K562 (cell line): ENCODE results near the gene MRPS18B. TPM values are rescaled to one million over a fixed set of nuclear protein-coding genes. Genes with fewer than 3 reads are reported as not detected.
A peak's percentile ranks its signal among the peaks of the same experiment; 100 is the strongest.

Source experiments
- CHAMP1 ChIP-seq: fragments of 450-650 bp; IDR thresholded peaks from 2 replicates; pipeline ENCODE4 v1.6.1; 2016; ENCODE audit warnings: mild to moderate bottlenecking
- CLOCK ChIP-seq: fragments of 250-450 bp; sonication (Bioruptor Pico); IDR thresholded peaks from 2 replicates; pipeline ENCODE4 v1.4.0; 2020; ENCODE audit warnings: mild to moderate bottlenecking, moderate library complexity, borderline replicate concordance
- GABPB1 ChIP-seq: sonication (generic); formaldehyde crosslinking; IDR thresholded peaks from 2 replicates; pipeline ENCODE4 v1.8.0; 2022; ENCODE audit warnings: mild to moderate bottlenecking, missing genetic modification reagents
- HOMEZ ChIP-seq: fragments of 250-450 bp; sonication (Bioruptor Pico); IDR thresholded peaks from 2 replicates; pipeline ENCODE4 v1.4.0; 2020; ENCODE audit warnings: mild to moderate bottlenecking, moderate library complexity
- XRCC3 ChIP-seq: fragments of 450-650 bp; IDR thresholded peaks from 2 replicates; pipeline ENCODE4 v1.6.1; 2017; ENCODE audit warnings: mild to moderate bottlenecking, moderate library complexity
- polyA plus RNA-seq, 8 experiments: library from polyadenylated mRNA; depleted of rRNA in 4 of 8; stranded (reverse) in 5 of 8; unstranded in 3 of 8; fragments of >200 nt; fragmentation: Nextera tagmentation in 2 of 8; fragmentation: Illumina TruSeq in 1 of 8; extraction: Ambion mirVana in 2 of 8; extraction: Trizol in 1 of 8; gene quantifications; 2 replicates each; pipeline versions ENCODE4 v1.2.1 to v1.2.3, GENCODE V29; 2011 to 2014; ENCODE audit warnings: inconsistent platforms in 1 of 8, missing spikeins in 1 of 8
- total RNA-seq, 7 experiments: library from RNA; depleted of rRNA in 6 of 7; stranded (reverse); fragments of >200 nt in 6 of 7; fragmentation: Illumina TruSeq in 2 of 7; extraction: Trizol in 2 of 7; gene quantifications; 2 replicates each; pipeline versions ENCODE4 v1.2.1 to v1.2.3, GENCODE V29; 2011 to 2021; ENCODE audit warnings: low replicate concordance in 1 of 7
- TF ChIP-seq, protein P1 (sequence below): fragments of 200-600 bp; sonication (generic); IDR thresholded peaks from one replicate; pipeline ENCODE4 v1.6.1; 2012; ENCODE audit warnings: mild to moderate bottlenecking, low read depth, low read length, inconsistent platforms

MRPS18B gene
- total and polyA plus RNA-seq, 9 of the 15 experiments (the other 6 are each of a cell fraction or from before 2014, with no cell fraction given), result 132 to 383 (median 178) TPM

- TF ChIP-seq CHAMP1 (no peak), XRCC3 (no peak), HOMEZ (peak; percentile 73; the same call in 1 of the 2 replicates), CLOCK (CRISPR knock-in tag) (no peak), GABPB1 (peak; percentile 68; the same call in 1 of the 2 replicates)
- TF ChIP-seq, protein P1, sequence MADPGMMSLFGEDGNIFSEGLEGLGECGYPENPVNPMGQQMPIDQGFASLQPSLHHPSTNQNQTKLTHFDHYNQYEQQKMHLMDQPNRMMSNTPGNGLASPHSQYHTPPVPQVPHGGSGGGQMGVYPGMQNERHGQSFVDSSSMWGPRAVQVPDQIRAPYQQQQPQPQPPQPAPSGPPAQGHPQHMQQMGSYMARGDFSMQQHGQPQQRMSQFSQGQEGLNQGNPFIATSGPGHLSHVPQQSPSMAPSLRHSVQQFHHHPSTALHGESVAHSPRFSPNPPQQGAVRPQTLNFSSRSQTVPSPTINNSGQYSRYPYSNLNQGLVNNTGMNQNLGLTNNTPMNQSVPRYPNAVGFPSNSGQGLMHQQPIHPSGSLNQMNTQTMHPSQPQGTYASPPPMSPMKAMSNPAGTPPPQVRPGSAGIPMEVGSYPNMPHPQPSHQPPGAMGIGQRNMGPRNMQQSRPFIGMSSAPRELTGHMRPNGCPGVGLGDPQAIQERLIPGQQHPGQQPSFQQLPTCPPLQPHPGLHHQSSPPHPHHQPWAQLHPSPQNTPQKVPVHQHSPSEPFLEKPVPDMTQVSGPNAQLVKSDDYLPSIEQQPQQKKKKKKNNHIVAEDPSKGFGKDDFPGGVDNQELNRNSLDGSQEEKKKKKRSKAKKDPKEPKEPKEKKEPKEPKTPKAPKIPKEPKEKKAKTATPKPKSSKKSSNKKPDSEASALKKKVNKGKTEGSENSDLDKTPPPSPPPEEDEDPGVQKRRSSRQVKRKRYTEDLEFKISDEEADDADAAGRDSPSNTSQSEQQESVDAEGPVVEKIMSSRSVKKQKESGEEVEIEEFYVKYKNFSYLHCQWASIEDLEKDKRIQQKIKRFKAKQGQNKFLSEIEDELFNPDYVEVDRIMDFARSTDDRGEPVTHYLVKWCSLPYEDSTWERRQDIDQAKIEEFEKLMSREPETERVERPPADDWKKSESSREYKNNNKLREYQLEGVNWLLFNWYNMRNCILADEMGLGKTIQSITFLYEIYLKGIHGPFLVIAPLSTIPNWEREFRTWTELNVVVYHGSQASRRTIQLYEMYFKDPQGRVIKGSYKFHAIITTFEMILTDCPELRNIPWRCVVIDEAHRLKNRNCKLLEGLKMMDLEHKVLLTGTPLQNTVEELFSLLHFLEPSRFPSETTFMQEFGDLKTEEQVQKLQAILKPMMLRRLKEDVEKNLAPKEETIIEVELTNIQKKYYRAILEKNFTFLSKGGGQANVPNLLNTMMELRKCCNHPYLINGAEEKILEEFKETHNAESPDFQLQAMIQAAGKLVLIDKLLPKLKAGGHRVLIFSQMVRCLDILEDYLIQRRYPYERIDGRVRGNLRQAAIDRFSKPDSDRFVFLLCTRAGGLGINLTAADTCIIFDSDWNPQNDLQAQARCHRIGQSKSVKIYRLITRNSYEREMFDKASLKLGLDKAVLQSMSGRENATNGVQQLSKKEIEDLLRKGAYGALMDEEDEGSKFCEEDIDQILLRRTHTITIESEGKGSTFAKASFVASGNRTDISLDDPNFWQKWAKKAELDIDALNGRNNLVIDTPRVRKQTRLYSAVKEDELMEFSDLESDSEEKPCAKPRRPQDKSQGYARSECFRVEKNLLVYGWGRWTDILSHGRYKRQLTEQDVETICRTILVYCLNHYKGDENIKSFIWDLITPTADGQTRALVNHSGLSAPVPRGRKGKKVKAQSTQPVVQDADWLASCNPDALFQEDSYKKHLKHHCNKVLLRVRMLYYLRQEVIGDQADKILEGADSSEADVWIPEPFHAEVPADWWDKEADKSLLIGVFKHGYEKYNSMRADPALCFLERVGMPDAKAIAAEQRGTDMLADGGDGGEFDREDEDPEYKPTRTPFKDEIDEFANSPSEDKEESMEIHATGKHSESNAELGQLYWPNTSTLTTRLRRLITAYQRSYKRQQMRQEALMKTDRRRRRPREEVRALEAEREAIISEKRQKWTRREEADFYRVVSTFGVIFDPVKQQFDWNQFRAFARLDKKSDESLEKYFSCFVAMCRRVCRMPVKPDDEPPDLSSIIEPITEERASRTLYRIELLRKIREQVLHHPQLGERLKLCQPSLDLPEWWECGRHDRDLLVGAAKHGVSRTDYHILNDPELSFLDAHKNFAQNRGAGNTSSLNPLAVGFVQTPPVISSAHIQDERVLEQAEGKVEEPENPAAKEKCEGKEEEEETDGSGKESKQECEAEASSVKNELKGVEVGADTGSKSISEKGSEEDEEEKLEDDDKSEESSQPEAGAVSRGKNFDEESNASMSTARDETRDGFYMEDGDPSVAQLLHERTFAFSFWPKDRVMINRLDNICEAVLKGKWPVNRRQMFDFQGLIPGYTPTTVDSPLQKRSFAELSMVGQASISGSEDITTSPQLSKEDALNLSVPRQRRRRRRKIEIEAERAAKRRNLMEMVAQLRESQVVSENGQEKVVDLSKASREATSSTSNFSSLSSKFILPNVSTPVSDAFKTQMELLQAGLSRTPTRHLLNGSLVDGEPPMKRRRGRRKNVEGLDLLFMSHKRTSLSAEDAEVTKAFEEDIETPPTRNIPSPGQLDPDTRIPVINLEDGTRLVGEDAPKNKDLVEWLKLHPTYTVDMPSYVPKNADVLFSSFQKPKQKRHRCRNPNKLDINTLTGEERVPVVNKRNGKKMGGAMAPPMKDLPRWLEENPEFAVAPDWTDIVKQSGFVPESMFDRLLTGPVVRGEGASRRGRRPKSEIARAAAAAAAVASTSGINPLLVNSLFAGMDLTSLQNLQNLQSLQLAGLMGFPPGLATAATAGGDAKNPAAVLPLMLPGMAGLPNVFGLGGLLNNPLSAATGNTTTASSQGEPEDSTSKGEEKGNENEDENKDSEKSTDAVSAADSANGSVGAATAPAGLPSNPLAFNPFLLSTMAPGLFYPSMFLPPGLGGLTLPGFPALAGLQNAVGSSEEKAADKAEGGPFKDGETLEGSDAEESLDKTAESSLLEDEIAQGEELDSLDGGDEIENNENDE, result no peak
Measured at GRCh38 chr6:30647242-30648116, 29.8 kb downstream of the MRPS18B start (continued).
